Measurements from ENCODE around the gene MYO18A. TPM values are rescaled to one million over a fixed set of nuclear protein-coding genes. Genes with fewer than 3 reads are reported as not detected.

Gene MYO18A
- total RNA-seq, 1 donor from 2014 or later: 28.8 TPM

DNA sequence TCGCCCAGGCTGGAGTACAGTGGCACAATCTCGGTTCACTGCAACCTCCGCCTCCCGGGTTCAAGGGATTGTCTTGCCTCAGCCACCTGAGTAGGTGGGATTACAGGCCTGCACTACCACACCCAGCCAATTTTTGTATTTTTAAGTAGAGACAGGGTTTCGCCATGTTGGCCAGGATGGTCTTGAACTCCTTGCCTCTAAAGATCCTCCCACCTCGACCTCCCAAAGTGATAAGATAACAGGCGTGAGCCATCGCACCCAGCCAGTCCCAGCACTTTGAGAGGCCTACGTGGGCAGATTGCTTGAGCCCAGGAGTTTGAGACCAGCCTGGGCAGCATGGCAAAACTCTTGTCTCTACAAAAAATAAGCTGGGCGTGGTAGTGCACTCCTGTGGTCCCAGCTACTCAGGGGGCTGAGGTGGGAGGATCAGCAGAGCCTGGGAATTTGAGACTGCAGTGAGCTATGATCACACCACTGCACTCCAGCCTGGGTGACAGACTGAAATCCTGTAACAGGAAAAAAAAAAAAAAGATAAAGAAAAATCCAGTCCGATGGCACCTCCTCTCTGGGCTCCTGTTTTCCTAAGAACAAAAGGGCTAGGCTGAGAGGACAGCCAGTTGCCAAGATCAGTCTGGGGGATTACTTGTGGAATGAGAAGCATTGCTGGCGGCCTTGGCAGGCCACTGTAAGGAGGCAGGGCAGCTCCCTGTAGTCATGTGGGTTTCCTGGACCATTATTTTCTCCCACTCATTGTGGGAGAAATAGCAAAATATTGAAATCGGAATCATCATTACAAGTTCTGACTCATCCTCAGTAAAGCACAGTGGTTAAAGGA lies 140.2 kb downstream of the MYO18A start:
- peaks cover 1% of the 10 kb centered on the region for H3K36me3 Mint-ChIP-seq (ENCODE audit: unreplicated experiment)
- peaks cover 39% of the 10 kb centered on the region for H3K4me1 Mint-ChIP-seq (ENCODE audit: unreplicated experiment)
- H3K4me3 Mint-ChIP-seq (ENCODE audit: unreplicated experiment): no peak overlapping the region
- peaks cover 7% of the 10 kb centered on the region for H3K27me3 Mint-ChIP-seq (ENCODE audit: unreplicated experiment)
- H3K9me3 Mint-ChIP-seq (ENCODE audit: unreplicated experiment): peaks cover 5% of the 10 kb centered on the region
- TF ChIP-seq, protein P1, sequence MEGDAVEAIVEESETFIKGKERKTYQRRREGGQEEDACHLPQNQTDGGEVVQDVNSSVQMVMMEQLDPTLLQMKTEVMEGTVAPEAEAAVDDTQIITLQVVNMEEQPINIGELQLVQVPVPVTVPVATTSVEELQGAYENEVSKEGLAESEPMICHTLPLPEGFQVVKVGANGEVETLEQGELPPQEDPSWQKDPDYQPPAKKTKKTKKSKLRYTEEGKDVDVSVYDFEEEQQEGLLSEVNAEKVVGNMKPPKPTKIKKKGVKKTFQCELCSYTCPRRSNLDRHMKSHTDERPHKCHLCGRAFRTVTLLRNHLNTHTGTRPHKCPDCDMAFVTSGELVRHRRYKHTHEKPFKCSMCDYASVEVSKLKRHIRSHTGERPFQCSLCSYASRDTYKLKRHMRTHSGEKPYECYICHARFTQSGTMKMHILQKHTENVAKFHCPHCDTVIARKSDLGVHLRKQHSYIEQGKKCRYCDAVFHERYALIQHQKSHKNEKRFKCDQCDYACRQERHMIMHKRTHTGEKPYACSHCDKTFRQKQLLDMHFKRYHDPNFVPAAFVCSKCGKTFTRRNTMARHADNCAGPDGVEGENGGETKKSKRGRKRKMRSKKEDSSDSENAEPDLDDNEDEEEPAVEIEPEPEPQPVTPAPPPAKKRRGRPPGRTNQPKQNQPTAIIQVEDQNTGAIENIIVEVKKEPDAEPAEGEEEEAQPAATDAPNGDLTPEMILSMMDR (IDR thresholded peaks at IDR 0.05): no peak
- no peak for DNase-seq (ENCODE audit: extremely low spot score, unreplicated experiment)
- peak overlapping the region; percentile 80 for H3K27ac Mint-ChIP-seq (ENCODE audit: unreplicated experiment)

DNA sequence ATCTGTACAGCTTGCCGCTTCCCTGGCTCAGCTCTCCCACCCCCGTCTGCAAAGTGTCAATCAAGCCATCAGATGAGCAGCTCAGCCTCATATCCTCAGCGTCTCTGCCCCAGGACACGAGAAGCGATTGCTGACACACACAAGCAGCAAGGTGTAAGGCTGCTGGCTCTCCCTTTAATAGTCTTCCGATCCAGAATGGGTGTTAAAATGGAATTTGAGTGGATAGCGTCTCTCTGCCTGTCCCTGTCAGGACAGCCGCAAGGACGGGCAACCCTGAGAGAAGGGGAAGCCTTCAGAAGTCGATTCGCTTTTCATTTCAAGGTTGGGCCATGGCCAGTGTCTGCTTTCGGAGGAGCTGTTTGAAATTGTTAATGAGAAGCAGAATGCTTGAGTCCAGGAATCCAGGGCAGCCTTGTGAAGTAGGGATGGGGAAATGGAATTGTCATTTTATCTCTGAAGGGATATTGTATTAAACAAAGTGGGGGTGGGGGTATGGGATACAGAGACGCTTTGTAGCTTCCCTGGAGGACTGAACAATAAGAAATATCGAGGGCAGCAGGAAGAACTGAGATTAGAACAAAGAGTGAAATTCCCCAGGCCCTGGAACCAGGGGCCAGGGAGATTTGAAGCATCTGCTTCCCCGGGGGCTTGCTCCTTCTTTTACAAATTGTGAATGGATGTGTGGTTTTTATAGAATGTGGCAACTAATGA lies 142.0 kb downstream of the MYO18A start:
- Mint-ChIP-seq H3K9me3 (ENCODE audit: unreplicated experiment) (peaks cover 18% of the 10 kb centered on the region), H3K27me3 (ENCODE audit: unreplicated experiment) (peaks cover 23% of the 10 kb centered on the region), H3K27ac (ENCODE audit: unreplicated experiment) (no peak overlapping the region), H3K36me3 (ENCODE audit: unreplicated experiment) (peaks cover 1% of the 10 kb centered on the region), H3K4me3 (ENCODE audit: unreplicated experiment) (no peak overlapping the region), H3K4me1 (ENCODE audit: unreplicated experiment) (peaks cover 29% of the 10 kb centered on the region)
- no peak for DNase-seq (ENCODE audit: extremely low spot score, unreplicated experiment)
- TF ChIP-seq, protein P1 (IDR thresholded peaks at IDR 0.05): no peak

DNA sequence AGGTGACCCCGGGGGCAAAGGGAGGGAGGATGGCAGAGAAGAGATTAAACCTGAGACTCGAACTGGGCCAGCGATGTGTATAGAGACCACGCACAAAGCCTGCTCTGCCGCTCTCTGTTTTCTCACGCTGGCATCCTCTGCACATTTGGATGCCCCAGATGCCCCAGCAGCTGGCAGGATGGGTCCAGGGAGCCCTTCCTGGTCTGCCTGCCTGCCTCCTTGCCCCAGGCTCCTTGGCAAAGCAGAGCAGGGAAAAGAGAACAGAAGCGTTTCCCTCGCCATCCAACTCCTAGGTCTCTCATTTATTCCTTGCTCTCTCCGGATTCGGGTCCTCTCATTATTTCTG lies 142.5 kb downstream of the MYO18A start:
- H3K9me3 Mint-ChIP-seq (ENCODE audit: unreplicated experiment): peaks cover 18% of the 10 kb centered on the region
- TF ChIP-seq, protein P1 (IDR thresholded peaks at IDR 0.05): no peak
- H3K4me1 Mint-ChIP-seq (ENCODE audit: unreplicated experiment): peaks cover 27% of the 10 kb centered on the region
- peaks cover 1% of the 10 kb centered on the region for H3K36me3 Mint-ChIP-seq (ENCODE audit: unreplicated experiment)
- H3K27me3 Mint-ChIP-seq (ENCODE audit: unreplicated experiment): peaks cover 29% of the 10 kb centered on the region
- no peak overlapping the region for H3K27ac Mint-ChIP-seq (ENCODE audit: unreplicated experiment)
- no peak overlapping the region for H3K4me3 Mint-ChIP-seq (ENCODE audit: unreplicated experiment)
- no peak for DNase-seq (ENCODE audit: extremely low spot score, unreplicated experiment)

DNA sequence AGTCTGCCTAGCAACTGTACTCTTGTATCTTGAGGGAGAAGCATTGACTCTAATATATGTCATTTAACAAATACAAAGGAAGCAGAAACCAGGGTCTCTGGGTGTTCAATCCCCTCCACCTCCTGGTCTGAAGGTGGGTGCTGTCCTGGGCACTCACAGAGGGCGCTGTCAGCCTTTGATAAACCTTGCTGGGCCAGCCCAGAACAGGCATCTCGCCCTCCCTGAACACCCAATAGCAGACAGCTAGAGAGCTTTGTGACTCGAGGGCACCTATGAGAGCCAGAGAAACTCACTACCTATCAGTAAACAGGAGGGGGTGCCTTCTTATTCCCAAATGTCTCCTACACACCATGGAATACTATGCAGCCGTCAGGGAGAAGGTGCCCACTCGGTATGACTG lies 143.6 kb downstream of the MYO18A start:
- Mint-ChIP-seq H3K36me3 (ENCODE audit: unreplicated experiment) (peaks cover 1% of the 10 kb centered on the region), H3K27me3 (ENCODE audit: unreplicated experiment) (peaks cover 40% of the 10 kb centered on the region), H3K27ac (ENCODE audit: unreplicated experiment) (no peak overlapping the region), H3K4me1 (ENCODE audit: unreplicated experiment) (peaks cover 22% of the 10 kb centered on the region), H3K4me3 (ENCODE audit: unreplicated experiment) (no peak overlapping the region), H3K9me3 (ENCODE audit: unreplicated experiment) (peaks cover 18% of the 10 kb centered on the region)
- DNase-seq (ENCODE audit: extremely low spot score, unreplicated experiment): no peak
- TF ChIP-seq, protein P1 (IDR thresholded peaks at IDR 0.05): no peak

DNA sequence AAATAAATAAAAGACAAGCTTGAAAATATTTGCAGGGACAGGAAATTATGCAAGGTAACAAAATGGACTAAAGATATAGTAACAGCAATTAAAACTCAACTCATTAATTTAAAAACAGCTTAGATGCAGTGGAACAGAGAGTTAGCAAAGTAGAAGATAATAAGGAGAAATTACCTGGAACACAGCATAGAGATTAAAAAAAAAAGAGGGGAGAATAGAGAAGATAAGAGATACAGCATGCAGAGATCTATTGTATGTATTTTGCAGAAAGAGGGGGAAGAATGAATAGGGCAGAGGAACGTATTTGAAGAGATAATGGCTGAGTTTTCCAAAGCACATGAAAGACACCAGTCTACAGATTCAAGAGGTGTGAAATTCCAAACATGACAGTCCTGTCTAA lies 145.7 kb downstream of the MYO18A start:
- TF ChIP-seq, protein P1 (IDR thresholded peaks at IDR 0.05): no peak
- peaks cover 18% of the 10 kb centered on the region for H3K9me3 Mint-ChIP-seq (ENCODE audit: unreplicated experiment)
- no peak for DNase-seq (ENCODE audit: extremely low spot score, unreplicated experiment)
- no peak overlapping the region for H3K27ac Mint-ChIP-seq (ENCODE audit: unreplicated experiment)
- H3K4me1 Mint-ChIP-seq (ENCODE audit: unreplicated experiment): peaks cover 9% of the 10 kb centered on the region
- peaks cover 52% of the 10 kb centered on the region for H3K27me3 Mint-ChIP-seq (ENCODE audit: unreplicated experiment)
- no peak overlapping the region for H3K4me3 Mint-ChIP-seq (ENCODE audit: unreplicated experiment)
- peaks cover 1% of the 10 kb centered on the region for H3K36me3 Mint-ChIP-seq (ENCODE audit: unreplicated experiment)
